Adrenal gland (tissue), 5 donors: ENCODE results near the gene ARHGAP10.

Experiments
- POLR2A ChIP-seq, 2 donors: fragments of 450-650 bp; IDR thresholded peaks; one replicate each; pipeline ENCODE4 v1.6.1; 2017; ENCODE audit warnings: antibody characterized with exemption in 2 of 2, mild to moderate bottlenecking in 2 of 2, moderate library complexity in 1 of 2
- TF ChIP-seq, protein P1 (sequence below), 6 experiments: fragments of 450-650 bp in 4 of 6; fragments of 200-600 bp in 2 of 6; sonication (generic) in 1 of 6; IDR thresholded peaks; 1 replicate in 5 of 6; 2 replicates in 1 of 6; pipeline versions ENCODE4 v1.5.1 to v1.8.0; 2016 to 2021; ENCODE audit warnings: antibody characterized with exemption in 6 of 6, mild to moderate bottlenecking in 2 of 6, moderate library complexity in 1 of 6
- donor health status: DM: no; HTN: no; CAD: no.

DNA sequence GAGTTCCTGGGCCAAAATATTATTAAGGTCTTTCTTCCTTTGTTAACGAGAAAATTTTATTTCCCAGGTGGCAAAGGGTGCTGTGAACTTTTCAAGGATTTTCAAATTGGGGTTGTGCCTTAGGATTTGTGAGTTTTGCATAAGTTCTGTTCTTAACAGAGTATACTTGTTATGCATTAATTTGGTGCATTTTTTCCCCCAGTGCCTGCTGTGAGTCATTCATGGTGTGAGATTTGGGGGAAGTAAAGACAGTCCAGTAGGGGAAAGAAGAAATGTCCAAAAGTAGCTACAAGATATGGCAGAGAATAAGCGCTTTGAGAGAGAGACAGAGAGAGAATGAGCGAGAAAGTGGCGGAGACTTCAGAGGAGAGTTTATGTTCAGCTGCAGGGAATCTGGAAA lies 239.2 kb downstream of the ARHGAP10 start:
- TF ChIP-seq, protein P1, sequence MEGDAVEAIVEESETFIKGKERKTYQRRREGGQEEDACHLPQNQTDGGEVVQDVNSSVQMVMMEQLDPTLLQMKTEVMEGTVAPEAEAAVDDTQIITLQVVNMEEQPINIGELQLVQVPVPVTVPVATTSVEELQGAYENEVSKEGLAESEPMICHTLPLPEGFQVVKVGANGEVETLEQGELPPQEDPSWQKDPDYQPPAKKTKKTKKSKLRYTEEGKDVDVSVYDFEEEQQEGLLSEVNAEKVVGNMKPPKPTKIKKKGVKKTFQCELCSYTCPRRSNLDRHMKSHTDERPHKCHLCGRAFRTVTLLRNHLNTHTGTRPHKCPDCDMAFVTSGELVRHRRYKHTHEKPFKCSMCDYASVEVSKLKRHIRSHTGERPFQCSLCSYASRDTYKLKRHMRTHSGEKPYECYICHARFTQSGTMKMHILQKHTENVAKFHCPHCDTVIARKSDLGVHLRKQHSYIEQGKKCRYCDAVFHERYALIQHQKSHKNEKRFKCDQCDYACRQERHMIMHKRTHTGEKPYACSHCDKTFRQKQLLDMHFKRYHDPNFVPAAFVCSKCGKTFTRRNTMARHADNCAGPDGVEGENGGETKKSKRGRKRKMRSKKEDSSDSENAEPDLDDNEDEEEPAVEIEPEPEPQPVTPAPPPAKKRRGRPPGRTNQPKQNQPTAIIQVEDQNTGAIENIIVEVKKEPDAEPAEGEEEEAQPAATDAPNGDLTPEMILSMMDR (IDR thresholded peaks at IDR 0.05), result no peak
- TF ChIP-seq POLR2A (IDR thresholded peaks at IDR 0.05), result no peak
